ENCODE data around the gene SMC6.

The SMC6 gene

DNA sequence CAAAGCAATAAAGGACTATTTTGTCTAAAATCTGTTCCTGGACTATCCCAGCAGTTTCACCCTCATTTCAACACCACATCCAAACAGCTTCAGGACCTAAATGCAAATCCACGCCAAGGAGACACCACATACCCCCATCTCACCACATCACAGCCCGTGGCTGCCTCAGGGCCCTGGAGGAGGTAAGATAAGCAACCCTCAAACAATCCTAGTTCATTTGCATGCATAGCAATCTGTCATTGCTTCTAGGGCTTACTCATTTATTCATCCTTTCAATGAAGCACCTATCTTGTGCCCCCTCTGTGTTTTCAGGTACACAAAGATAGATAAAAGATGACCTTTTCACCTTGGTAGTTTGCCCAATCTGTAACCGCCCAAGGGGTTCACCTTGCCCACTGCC is 126.6 kb downstream of the SMC6 start:
- Histone ChIP-seq H3K4me1 (no peaks in the 10 kb centered on the region), H3K4me3 (no peak overlapping the region), H3K9me3 (peaks cover 0 to 4% (median 0%) of the 10 kb centered on the region in 3 donors), H3K27ac (no peak overlapping the region), H3K27me3 (no peaks in the 10 kb centered on the region), H3K36me3 (no peaks in the 10 kb centered on the region)
- intact Hi-C loops (cut with DNase I; ENCODE audit: low total_unique reads): no loop called here
- no peak for DNase-seq
- TF ChIP-seq, protein P1, sequence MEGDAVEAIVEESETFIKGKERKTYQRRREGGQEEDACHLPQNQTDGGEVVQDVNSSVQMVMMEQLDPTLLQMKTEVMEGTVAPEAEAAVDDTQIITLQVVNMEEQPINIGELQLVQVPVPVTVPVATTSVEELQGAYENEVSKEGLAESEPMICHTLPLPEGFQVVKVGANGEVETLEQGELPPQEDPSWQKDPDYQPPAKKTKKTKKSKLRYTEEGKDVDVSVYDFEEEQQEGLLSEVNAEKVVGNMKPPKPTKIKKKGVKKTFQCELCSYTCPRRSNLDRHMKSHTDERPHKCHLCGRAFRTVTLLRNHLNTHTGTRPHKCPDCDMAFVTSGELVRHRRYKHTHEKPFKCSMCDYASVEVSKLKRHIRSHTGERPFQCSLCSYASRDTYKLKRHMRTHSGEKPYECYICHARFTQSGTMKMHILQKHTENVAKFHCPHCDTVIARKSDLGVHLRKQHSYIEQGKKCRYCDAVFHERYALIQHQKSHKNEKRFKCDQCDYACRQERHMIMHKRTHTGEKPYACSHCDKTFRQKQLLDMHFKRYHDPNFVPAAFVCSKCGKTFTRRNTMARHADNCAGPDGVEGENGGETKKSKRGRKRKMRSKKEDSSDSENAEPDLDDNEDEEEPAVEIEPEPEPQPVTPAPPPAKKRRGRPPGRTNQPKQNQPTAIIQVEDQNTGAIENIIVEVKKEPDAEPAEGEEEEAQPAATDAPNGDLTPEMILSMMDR (IDR thresholded peaks at IDR 0.05): no peak

DNA sequence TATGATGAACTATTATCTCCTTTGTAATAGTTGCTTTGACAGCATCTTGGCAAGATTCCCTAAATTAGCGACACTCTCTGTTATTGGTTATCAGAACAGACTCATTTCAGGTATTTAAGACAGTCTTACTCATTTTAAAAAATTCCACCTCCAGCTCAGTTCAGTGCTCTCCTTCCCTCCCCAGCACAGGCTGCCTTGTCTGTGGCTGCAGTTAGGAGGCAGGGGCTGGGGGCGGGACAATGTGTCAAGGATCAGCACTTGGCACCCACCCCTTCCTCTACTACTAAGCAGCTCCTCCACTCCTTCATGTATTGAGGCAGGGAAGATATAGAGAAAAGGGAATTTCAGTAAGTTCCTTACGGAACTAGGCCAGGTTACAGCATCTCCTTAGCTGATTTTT is 128.2 kb downstream of the SMC6 start:
- H3K27me3 ChIP-seq: no peaks in the 10 kb centered on the region
- H3K4me3 ChIP-seq: no peak overlapping the region
- intact Hi-C loops (cut with DNase I; ENCODE audit: low total_unique reads): no loop called here
- no peaks in the 10 kb centered on the region for H3K36me3 ChIP-seq
- H3K27ac ChIP-seq: no peak overlapping the region
- peaks cover 0 to 4% (median 0%) of the 10 kb centered on the region in 3 donors for H3K9me3 ChIP-seq
- no peak for DNase-seq
- TF ChIP-seq, protein P1 (IDR thresholded peaks at IDR 0.05): no peak
- peaks cover 0 to 2% (median 0%) of the 10 kb centered on the region in 4 donors for H3K4me1 ChIP-seq

DNA sequence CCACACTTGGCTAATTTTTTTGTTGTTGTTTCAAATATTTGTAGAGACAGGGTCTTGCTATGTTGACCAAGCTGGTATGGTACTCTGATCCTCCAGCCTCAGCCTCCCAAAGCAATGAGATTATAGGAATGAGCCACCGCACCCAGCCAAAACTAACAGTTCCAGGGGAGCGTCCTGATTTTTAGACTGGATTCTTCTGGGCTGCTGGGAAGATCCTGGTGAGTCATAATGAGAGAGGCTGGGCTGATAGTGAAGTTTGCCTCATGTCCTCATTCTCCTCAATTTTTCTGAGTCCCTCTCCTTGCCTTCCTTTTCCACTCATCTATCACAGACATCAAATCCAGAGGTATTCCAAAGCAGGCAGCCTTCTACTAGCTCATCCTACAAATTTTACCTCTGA is 131.8 kb downstream of the SMC6 start:
- H3K9me3 ChIP-seq: no peaks in the 10 kb centered on the region
- H3K36me3 ChIP-seq: no peaks in the 10 kb centered on the region
- H3K4me1 ChIP-seq: peaks cover 0 to 10% (median 0%) of the 10 kb centered on the region in 4 donors
- intact Hi-C loops (cut with DNase I; ENCODE audit: low total_unique reads): no loop called here
- peaks cover 0 to 5% of the 10 kb centered on the region in 2 donors for H3K27me3 ChIP-seq
- no peak overlapping the region for H3K4me3 ChIP-seq
- no peak for DNase-seq
- TF ChIP-seq, protein P1 (IDR thresholded peaks at IDR 0.05): no peak
- no peak overlapping the region for H3K27ac ChIP-seq

DNA sequence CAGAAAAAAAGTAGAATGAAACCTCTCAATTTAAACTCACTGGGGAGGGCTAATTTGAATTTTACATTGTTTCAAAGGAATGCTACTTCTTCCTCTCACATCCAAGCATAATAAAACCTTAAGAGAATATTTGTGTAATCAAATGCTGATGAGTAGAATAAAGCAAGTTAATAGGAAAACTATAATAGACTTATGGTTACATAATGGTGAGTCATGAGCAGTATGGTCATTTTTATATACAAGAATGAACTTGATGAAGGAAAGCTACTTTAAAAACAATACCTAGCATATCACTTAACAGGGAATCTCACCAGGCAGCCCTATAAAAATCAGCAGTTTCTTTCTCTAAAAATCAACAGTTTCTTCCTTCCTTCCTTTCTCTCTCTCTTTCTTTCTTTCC is 132.8 kb downstream of the SMC6 start:
- Histone ChIP-seq H3K36me3 (no peaks in the 10 kb centered on the region), H3K27me3 (peaks cover 0 to 5% of the 10 kb centered on the region in 2 donors), H3K4me3 (no peak overlapping the region), H3K27ac (no peak overlapping the region), H3K4me1 (peaks cover 0 to 10% (median 0%) of the 10 kb centered on the region in 4 donors), H3K9me3 (no peaks in the 10 kb centered on the region)
- no peak for DNase-seq
- TF ChIP-seq, protein P1 (IDR thresholded peaks at IDR 0.05): no peak
- intact Hi-C loops (cut with DNase I; ENCODE audit: low total_unique reads): no loop called here

DNA sequence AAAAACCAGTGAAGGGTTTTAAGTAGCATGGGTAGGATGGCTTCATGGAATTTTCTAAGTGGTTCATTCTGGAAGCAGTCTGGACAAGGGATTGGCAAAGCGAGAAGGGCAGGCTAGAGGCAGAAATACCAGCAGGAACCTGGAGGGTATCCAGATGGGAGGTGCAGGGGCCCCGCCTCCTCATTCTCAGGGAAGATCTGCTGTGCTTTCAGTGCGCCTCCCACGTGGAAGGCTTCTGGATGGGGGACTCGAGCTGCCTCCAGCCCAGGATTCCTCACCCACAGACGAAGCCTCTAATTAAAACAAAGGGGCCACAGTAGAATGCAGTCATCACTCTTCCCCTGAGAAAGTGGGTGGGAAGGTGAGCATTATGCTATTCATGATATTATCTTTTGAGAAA is 133.3 kb downstream of the SMC6 start:
- H3K36me3 ChIP-seq: no peaks in the 10 kb centered on the region
- H3K4me1 ChIP-seq: peaks cover 0 to 10% (median 0%) of the 10 kb centered on the region in 4 donors
- TF ChIP-seq, protein P1 (IDR thresholded peaks at IDR 0.05): no peak
- intact Hi-C loops (cut with DNase I; ENCODE audit: low total_unique reads): no loop called here
- H3K27ac ChIP-seq: no peak overlapping the region
- no peak for DNase-seq
- no peaks in the 10 kb centered on the region for H3K9me3 ChIP-seq
- H3K4me3 ChIP-seq: no peak overlapping the region
- peaks cover 0 to 5% of the 10 kb centered on the region in 2 donors for H3K27me3 ChIP-seq

DNA sequence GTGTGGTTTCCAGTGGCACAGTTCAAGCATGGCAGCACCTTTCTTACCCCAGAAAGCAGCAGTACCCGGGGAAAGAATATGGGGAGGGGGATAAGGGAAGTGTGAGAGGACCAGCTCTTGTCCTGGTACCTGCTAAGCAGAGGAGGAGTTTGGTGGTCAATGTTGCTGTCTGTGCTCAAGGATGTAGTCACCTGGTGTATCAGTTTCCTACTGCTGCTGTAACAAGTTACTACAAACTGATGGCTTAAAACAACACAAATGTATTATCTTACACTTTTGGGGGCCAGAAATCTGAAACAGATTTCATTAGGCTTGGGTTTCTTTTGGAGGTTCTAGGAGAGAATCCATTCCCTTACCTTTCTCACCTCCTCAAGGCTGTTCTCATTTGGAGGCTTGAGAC is 135.7 kb downstream of the SMC6 start:
- H3K4me1 ChIP-seq: peaks cover 0 to 10% (median 0%) of the 10 kb centered on the region in 4 donors
- DNase-seq: no peak
- intact Hi-C loops (cut with DNase I; ENCODE audit: low total_unique reads): no loop called here
- TF ChIP-seq, protein P1 (IDR thresholded peaks at IDR 0.05): no peak
- peaks cover 0 to 5% of the 10 kb centered on the region in 2 donors for H3K27me3 ChIP-seq
- H3K36me3 ChIP-seq: no peaks in the 10 kb centered on the region
- H3K27ac ChIP-seq: no peak overlapping the region
- no peak overlapping the region for H3K4me3 ChIP-seq
- no peaks in the 10 kb centered on the region for H3K9me3 ChIP-seq
